GM21529 (cell line): ENCODE measurements around the gene CLK4.

ENCODE experiments used
- ATAC-seq: cut with Tn5 transposase; IDR thresholded peaks from one replicate; pipeline ENCODE4 v1.9.1; 2021; ENCODE audit not compliant: unreplicated experiment

Gene CLK4

DNA sequence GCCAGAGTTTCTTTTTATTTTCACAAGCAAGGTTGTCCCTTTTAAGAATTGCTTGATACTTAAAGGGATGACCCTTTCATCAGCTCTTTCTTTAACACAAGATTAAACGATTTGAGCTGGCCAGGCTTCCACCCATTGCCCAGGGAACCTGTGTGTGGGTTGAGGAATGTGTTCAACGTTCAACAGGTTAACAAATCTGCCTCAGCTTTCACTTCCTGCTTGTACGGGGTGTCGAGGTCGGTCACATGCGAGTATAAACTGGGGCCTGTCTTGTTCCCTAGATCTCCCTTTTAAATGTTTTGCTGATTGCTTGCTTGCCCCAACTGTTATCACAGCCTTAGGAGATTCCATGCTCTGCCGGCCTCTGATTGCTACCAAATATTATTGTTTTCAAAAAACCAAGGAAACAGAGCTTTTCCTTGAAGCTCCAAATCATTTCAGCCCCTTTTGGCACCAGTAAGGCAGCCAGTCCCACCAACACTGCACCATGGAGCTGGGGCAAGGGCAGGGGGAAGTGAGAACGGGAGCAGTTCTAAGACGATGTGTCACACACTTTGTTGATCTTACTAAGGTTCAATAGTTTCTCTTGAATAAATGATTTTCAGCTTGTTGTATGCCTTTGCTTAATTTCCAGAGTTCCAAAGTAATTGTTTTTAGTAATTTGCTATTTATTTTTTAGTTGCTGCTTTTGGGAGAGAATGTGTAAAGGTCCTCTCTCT is 10.7 kb upstream of the CLK4 start:
- ATAC-seq = no peak

DNA sequence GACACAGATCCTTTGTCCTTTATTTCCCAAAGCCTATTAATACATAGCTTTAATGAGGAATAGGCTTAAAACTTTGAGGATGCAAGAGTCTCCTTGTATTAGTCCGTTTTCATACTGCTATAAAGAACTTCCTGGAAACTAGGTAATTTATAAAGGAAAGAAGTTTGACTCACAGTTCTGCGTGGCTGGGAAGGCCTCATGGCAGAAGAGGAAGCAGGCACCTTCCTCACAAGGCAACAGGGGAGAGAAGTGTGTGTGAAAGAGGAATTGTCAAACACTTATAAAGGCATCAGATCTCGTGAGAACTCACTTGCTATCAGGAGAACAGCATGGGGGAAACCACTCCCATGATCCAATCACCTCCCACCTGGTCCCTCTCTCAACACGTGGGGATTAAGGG is 5.4 kb upstream of the CLK4 start:
- ATAC-seq = no peak

GRCh38 chr5:178630951-178631350 is 4.1 kb upstream of the CLK4 start:
- no peak for ATAC-seq

GRCh38 chr5:178630475-178630930 is 3.7 kb upstream of the CLK4 start:
- ATAC-seq = no peak

GRCh38 chr5:178627259-178627598 is 379 bp upstream of the CLK4 start:
- no peak for ATAC-seq

DNA sequence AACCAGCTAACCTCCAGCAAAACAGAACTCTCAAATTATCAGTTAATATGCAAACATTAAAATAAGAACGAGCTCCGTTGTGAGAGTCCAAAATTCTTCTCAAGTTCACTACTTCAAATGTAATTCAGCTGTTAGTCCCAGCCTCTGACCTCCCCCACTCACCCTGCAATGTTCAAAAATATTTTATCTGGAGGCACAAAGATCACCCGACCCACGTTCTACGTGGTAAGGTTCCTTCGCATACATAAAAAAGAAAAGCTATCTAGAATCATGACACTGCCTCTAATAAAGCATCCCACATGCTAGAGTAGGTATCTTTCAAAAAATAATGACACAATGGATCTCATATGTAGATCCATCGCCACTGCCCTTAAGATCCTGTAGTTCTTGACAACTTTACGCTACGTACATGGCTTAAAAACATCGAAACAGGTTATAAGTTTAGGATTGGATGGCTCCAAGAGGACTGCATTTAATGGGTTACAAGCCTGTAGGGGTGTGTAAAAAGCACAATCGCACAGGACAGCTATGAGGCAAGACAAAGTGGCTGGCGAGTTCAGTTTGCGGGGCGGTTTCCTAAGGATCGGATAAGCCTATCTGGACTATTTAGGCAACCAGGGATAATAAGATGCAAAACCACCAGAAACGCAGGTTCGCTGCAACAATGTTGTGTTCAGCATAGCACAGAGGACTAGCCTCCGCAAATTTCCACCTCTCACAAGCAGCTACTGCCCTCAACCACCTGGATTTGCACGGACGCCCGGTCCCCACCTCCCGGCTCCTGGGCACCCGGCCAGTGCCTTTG is 969 bp downstream of the CLK4 start:
- ATAC-seq = peak; percentile 26

DNA sequence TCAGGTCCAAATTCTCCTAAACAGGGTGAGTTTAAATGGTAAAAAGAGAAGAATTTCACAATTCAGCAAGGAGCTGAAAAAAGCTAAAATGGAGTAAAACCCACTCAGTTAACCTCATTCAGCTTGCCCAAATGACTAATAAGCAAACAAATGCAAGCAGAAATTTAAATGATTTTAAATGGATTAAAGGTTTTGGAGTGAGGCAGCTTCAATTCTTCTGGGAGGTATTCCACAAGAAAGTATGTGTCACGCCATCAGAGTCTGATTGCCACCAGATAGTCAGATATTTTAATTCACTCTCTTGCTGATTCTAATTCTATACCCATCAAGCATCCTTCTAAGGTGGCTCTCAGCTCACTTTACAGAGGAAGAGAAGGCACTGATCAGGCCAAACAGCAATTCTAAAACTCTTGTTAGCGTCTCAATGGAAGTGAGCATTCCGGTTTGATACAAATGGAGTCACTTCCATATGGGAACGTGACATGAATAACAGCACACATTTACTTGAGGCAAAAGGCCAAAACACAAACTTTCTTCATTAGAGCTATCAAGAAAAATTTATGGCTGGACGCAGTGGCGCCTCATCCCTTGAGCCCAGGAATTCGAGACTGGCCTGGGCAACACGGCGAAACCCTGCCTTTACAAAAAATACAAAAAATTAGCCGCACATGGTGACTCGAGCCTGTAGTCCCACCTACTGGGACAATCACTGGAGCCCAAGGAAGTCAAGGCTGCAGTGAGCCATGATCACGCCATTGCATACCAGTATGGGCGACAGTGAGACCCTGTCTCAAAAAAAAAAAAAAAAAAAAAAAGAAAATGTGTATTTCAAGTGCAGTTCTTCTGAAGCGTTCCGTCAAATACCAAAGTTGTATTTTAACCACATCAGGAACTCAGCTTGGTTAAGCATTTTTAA is 2.0 kb downstream of the CLK4 start:
- ATAC-seq = no peak

- no peak for ATAC-seq
Observed at GRCh38 chr5:178622679-178623247, 4.1 kb downstream of the CLK4 start.

DNA sequence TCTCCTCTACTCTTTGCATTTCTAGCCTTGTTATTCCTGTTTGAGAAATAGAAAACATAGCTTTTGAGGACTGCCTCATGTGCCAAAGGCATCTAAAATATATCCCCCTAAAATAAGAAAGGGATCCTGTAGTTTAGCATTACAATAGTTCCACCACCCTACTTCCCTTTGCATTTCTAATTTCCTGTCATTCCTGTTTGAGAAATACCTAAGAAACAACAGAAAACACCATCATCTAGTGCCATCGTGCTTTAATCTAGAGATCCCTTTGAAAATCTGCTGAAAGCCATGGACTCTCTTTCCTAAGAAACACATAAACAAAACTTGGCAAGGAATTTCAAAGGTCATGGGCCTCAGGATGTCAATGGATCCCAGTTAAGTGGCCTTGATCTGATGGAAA is 7.5 kb downstream of the CLK4 start:
- ATAC-seq = no peak

- no peak for ATAC-seq
Observed at GRCh38 chr5:178612299-178612698, 14.6 kb downstream of the CLK4 start.

DNA sequence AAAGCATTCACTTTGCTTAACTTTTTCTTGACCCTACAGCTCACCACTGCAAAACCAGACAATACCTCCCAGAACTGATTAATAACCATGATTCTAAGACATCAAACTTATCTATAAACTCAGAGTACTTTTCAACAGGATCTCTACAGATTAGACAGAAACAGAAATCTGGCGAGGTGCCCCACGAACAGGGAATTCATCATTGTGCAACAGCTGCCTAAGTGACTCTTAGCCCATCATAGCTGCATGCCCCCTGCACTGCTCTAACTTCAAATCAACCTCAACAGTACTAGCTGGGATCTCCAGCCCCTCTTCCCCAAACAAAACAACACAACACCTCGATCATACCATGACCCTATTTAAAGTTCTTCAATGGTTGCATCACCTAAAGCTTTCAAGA is 20.6 kb downstream of the CLK4 start:
- no peak for ATAC-seq

DNA sequence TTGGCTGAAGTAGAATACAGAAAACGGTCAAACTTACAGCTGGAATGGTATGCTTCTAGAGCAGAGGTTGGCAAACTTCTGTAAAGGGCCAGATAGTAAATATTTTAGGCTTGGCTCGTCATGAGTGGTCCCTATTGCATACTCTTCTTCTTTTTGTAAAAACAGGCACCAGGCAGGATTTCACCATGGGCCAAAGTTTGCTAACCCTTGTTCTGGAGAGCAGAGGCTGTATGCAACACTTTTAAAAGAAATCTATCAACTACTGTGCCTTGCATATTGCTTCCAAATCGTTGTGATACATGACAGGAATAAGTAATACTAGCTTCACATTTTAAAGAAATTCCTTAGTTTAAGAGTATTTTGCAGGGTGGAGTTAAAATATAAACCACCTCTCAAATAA is 21.1 kb downstream of the CLK4 start:
- no peak for ATAC-seq

- ATAC-seq = no peak
Observed at GRCh38 chr5:178602752-178603151, 24.1 kb downstream of the CLK4 start.

GRCh38 chr5:178595750-178596149 is 31.1 kb downstream of the CLK4 start:
- no peak for ATAC-seq

- no peak for ATAC-seq
Observed at GRCh38 chr5:178595150-178595549, 31.7 kb downstream of the CLK4 start.

DNA sequence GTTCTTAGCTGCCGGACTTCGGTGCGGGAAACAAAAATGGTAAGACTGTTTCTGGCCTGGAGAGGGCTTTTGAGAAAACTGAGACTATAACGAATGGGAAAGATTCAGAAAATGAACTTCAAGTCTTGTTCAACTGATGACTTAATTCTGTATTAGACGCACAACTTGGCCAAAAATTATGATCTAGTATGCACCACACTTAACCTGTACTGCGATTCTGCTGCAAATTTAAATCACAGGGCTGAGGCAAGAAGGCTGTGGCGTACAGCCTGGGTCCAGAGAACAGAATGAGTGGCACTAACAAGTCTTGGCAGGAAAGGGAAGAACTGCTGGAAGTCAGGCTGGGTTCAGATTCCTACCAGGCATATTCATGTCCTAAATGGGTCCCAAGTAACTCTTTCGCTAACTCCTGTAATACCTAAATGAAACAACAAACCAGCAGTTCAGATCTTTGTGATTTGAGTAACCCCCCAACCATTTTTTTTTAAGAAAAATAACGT is 35.9 kb downstream of the CLK4 start:
- no peak for ATAC-seq

DNA sequence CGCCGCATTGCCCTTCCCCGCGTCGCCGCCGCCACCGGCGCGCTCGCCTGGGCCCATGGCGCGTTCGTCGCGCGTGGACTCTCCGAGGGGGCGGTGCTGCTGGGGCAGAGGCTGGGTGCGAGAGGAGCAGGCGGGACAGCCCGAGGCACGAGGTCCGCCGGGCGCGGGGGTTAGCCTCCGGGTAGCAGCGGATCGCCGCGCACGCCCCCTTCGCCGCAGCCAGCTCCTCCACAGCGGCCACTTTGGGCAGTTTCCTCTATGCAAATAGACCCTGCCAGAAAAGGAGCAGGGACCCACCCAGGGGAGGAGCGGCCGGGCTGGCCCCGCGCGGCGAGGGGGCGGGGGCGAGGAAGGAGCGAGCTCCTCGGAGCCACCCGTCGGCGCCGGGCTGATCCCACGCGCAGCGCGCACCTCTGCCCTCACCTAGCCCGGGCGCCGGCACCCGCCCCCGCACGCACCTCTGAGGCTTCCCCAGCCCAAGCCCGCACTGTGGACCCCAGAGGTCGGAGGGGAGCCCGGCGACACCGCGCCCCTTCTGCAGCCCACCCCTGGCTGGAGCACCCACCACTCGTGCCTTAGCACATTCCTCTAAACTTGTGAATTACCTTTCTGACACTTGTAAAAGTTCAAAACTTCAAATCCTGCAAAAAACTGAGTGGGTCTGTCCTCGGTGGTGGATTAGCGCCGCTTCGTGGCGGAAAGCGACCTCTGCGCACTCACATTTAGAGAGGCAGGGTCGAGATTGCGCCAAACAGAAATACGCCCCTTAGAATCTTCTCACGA is 36.5 kb downstream of the CLK4 start, which contains the start of gene COL23A1:
TSS of gene COL23A1 (minus strand) at position 253 of the 783 bp plus-strand sequence.
- ATAC-seq = no peak

- ATAC-seq = no peak
Observed at GRCh38 chr5:178589180-178590140, 37.4 kb downstream of the CLK4 start.

GRCh38 chr5:178588769-178589168 is 38.1 kb downstream of the CLK4 start:
- ATAC-seq = no peak
